Adipose tissue (tissue), 3 donors: Measurements from ENCODE around the gene ZNF195. TPM values are rescaled to one million over a fixed set of nuclear protein-coding genes. Genes with fewer than 3 reads are reported as not detected.
"Not testable (repeated sequence)": the region's sequence is repeated elsewhere in the genome, so short reads cannot be mapped to it uniquely, and the experiment has no call there.

Experiments used
- H3K27ac ChIP-seq: one replicate; pipeline ENCODE4 v1.5.1; 2013; ENCODE audit warnings: low read depth, low read length
- WGBS, 3 donors: extraction: QIAGEN DNeasy Blood & Tissue Kit; methylation state at CpG; one replicate each; pipeline ENCODE4 v1.1.7; 2013; 5-methylcytosine and 5-hydroxymethylcytosine counted together
- polyA plus RNA-seq, 3 donors: library from polyadenylated mRNA; stranded (reverse); fragments of 200-250 nt; gene quantifications; one replicate each; pipeline ENCODE4 v1.2.3, GENCODE V29; 2013
- donor health status: healthy with polysubstance abuse.
- donor health status: Bipolar disorder and iron deficiency.
- donor health status: healthy.

ZNF195 gene
- polyA plus RNA-seq, 3 donors, result 6.1 to 10.2 (median 9.3) TPM

- no CpG with 5 or more reads among the region's 4 CpGs for WGBS, 3 donors
- not testable (repeated sequence) for H3K27ac ChIP-seq
These were observed 50.4 kb downstream of the ZNF195 start for GRCh38 chr11:3328503-3328902.

DNA sequence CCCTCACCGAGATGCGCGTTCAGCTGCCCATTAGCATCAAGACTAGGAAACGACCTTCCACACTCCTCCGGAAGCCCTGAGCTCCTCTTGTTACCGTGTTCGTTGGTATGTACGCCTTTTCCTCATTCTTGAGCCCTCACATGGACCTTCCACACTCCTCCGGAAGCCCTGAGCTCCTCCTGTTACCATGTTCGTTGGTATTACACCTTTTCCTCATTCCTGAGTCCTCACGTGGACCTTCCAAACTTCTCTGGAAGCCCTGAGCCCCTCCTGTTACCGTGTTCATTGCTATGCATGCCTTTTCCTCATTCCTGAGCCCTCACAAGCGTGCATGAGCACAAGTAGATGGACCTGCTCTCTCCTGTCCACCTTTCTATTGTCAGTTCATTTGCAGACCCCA is 52.5 kb downstream of the ZNF195 start:
- not testable (repeated sequence) for H3K27ac ChIP-seq
- no CpG with 5 or more reads among the region's 13 CpGs for WGBS, 3 donors

DNA sequence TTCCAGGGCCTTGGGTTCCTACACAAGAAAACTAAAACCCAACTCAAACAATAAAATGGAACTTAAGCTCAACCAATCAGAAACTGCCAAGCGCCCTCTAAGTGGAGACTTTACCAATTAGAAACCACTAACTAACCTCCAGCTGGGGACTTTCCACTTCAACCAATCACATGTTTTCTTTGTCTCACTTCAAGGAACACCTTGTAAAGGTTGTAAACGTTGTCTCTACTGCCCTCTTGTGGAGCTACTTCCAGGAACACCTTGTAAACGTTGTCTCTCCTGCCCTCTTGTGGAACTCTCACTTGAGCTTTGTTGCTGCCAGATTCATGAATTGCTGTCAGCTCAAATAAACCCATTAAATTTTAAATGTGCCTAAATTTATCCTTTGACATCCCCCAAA is 54.2 kb downstream of the ZNF195 start:
- 80 to 100% (median 100%) methylated on average over 1 of the region's 3 CpGs for WGBS, 3 donors
- H3K27ac ChIP-seq, result not testable (repeated sequence)

Other genes with a start within 250 kb of the ZNF195 start
- gene OSBPL5, start 213.8 kb downstream of the ZNF195 start, polyA plus RNA-seq, result 10 to 100 TPM in 2 of 3 donors, 1 to 10 TPM in 1; 9.5 to 25.3 (median 19.7) TPM
- gene MRGPRG, start 160.3 kb downstream of the ZNF195 start, polyA plus RNA-seq, result not detected
- under 1 TPM in 1 of 3 donors, not detected in 2; 0.06 TPM for gene MRGPRE, start 146.7 kb downstream of the ZNF195 start, polyA plus RNA-seq